Renal pelvis (tissue), 4 donors: ENCODE results near the gene CALD1. TPM values are rescaled to one million over a fixed set of nuclear protein-coding genes. Genes with fewer than 3 reads are reported as not detected.

Source experiments
- DNase-seq: peaks from one replicate; pipeline ENCODE4 v3.0.0-alpha.2; 2013
- polyA plus RNA-seq, 3 donors: library from polyadenylated mRNA; unstranded; fragments of 120-200 nt; gene quantifications; one replicate each; pipeline ENCODE4 v1.2.1, GENCODE V29; 2013; ENCODE audit not compliant: insufficient read length in 3 of 3

CALD1 gene
- polyA plus RNA-seq, 3 donors: 214 to 239 (median 215) TPM

GRCh38 chr7:134920026-134920753, 140.8 kb downstream of the CALD1 start:
- DNase-seq: no peak

GRCh38 chr7:134922720-134923704, 143.6 kb downstream of the CALD1 start:
- no peak for DNase-seq

GRCh38 chr7:134925766-134926165, 146.3 kb downstream of the CALD1 start:
- no peak for DNase-seq

- no peak for DNase-seq
These were observed 147.0 kb downstream of the CALD1 start for GRCh38 chr7:134926396-134926795.

GRCh38 chr7:134927076-134927475, 147.6 kb downstream of the CALD1 start:
- DNase-seq: no peak

GRCh38 chr7:134927723-134928122, 148.3 kb downstream of the CALD1 start:
- DNase-seq: no peak

- DNase-seq: no peak
These were observed 149.1 kb downstream of the CALD1 start for GRCh38 chr7:134928554-134928953.

GRCh38 chr7:134931487-134931886, 152.1 kb downstream of the CALD1 start:
- no peak for DNase-seq

- DNase-seq: no peak
These were observed 153.4 kb downstream of the CALD1 start for GRCh38 chr7:134932707-134933370.

GRCh38 chr7:134933460-134934068, 154.1 kb downstream of the CALD1 start:
- no peak for DNase-seq

- no peak for DNase-seq
These were observed 156.3 kb downstream of the CALD1 start for GRCh38 chr7:134935701-134936100.

GRCh38 chr7:134936893-134937510, 157.6 kb downstream of the CALD1 start:
- no peak for DNase-seq

- DNase-seq: no peak
These were observed 158.7 kb downstream of the CALD1 start for GRCh38 chr7:134938141-134938540.

GRCh38 chr7:134939136-134939535, 159.7 kb downstream of the CALD1 start:
- DNase-seq: no peak

GRCh38 chr7:134940729-134941128, 161.3 kb downstream of the CALD1 start:
- DNase-seq: no peak

- no peak for DNase-seq
These were observed 161.9 kb downstream of the CALD1 start for GRCh38 chr7:134941185-134941900.

- DNase-seq: no peak
These were observed 162.5 kb downstream of the CALD1 start for GRCh38 chr7:134941952-134942351.

- no peak for DNase-seq
These were observed 163.4 kb downstream of the CALD1 start for GRCh38 chr7:134942690-134943466.

GRCh38 chr7:134943785-134944400, 164.5 kb downstream of the CALD1 start:
- DNase-seq: no peak
